Karpas-422 (cell line): ENCODE data around the gene VMA21. TPM values are rescaled to one million over a fixed set of nuclear protein-coding genes. Genes with fewer than 3 reads are reported as not detected.

Experiments
- DNase-seq: peaks from one replicate; pipeline ENCODE4 v3.0.0-alpha.2; 2015
- H2AFZ ChIP-seq: fragments of 200-600 bp; sonication (generic); 2 replicates; pipeline ENCODE4 v1.6.1; 2014; ENCODE audit warnings: antibody characterized with exemption, low read length, mixed read lengths
- H3K27ac ChIP-seq: fragments of 200-600 bp; sonication (generic); 2 replicates; pipeline ENCODE4 v1.5.1; 2014; ENCODE audit warnings: mild to moderate bottlenecking, low read length, moderate library complexity
- H3K27me3 ChIP-seq: fragments of 200-600 bp; sonication (generic); 2 replicates; pipeline ENCODE4 v1.6.1; 2014; ENCODE audit warnings: low read length, mixed read lengths
- H3K36me3 ChIP-seq: fragments of 200-600 bp; sonication (generic); 2 replicates; pipeline ENCODE4 v1.6.1; 2014; ENCODE audit warnings: low read length, mixed read lengths; ENCODE audit not compliant: insufficient read depth
- H3K4me1 ChIP-seq: fragments of 200-600 bp; sonication (generic); 2 replicates; pipeline ENCODE4 v1.6.1; 2014; ENCODE audit warnings: mild to moderate bottlenecking, low read length, mixed read lengths
- H3K4me2 ChIP-seq: fragments of 200-600 bp; sonication (generic); 2 replicates; pipeline ENCODE4 v1.6.1; 2014; ENCODE audit warnings: low read length, low read depth, mild to moderate bottlenecking; ENCODE audit not compliant: poor library complexity, severe bottlenecking
- H3K4me3 ChIP-seq: fragments of 200-600 bp; sonication (generic); 2 replicates; pipeline ENCODE4 v1.5.1; 2014; ENCODE audit warnings: mild to moderate bottlenecking, antibody characterized with exemption, low read length, mixed read lengths
- H3K79me2 ChIP-seq: fragments of 200-600 bp; sonication (generic); 2 replicates; pipeline ENCODE4 v1.6.1; 2014; ENCODE audit warnings: mild to moderate bottlenecking, low read length, mixed read lengths
- H3K9ac ChIP-seq: fragments of 200-600 bp; sonication (generic); 2 replicates; pipeline ENCODE4 v1.6.0; 2014; ENCODE audit warnings: low read length
- H3K9me2 ChIP-seq: fragments of 200-600 bp; sonication (generic), shearing (Covaris generic); replicated peaks from 2 replicates; pipeline ENCODE4 v1.6.0; 2014; ENCODE audit warnings: mild to moderate bottlenecking, low read length, moderate library complexity; ENCODE audit not compliant: insufficient read depth
- H3K9me3 ChIP-seq: fragments of 300-700, 200-600 bp; sonication (generic); 2 replicates; pipeline ENCODE4 v1.6.1; 2014; ENCODE audit warnings: low read length, mixed read lengths
- H4K20me1 ChIP-seq: fragments of 200-600 bp; sonication (generic); 2 replicates; pipeline ENCODE4 v1.6.1; 2014; ENCODE audit warnings: mild to moderate bottlenecking, antibody characterized with exemption, low read length, low read depth; ENCODE audit not compliant: insufficient read depth
- total RNA-seq: library from RNA; depleted of rRNA; stranded (reverse); fragments of >200 nt; shearing (Covaris generic); gene quantifications from 2 replicates; pipeline ENCODE4 v1.2.3, GENCODE V29; 2014; ENCODE audit warnings: low replicate concordance

VMA21 gene
- total RNA-seq, 1 experiment from 2014 or later: 49.8 TPM

DNA sequence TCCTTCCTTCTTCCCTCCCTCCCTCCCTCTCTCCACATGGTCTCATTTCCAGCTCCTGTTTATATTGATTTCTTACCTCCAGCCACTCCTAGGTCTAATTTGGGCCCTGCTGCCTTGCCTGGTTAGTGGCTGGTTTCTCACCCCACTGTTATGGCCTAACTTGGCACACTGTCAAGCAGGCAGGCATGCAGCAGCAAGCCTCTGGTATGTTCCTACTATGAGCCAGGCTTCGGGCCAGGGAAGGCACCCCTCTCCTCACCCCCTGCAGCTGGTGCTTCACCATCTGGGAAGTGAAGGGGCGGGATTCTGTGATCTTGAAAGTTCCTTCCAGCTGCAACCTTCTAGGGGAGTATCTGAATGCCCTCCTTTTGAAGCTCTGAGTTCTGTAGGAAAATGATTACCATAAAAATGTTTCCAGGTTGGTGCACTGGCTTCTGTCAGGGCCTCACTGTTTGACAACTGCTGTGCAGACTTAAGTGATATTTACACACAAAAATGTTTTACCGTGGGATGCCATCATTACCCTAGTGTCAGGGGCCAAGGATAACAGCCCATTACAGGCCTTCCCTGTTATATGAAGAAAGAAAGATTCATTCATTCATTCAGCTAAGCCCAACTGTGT lies 10.1 kb upstream of the VMA21 start:
- no peak overlapping the region for H3K9ac ChIP-seq
- H2AFZ ChIP-seq: no peak overlapping the region
- no peak overlapping the region for H3K4me3 ChIP-seq

GRCh38 chrX:151391722-151392121 lies 5.3 kb upstream of the VMA21 start:
- Histone ChIP-seq H3K9me3 (no peaks in the 10 kb centered on the region), H4K20me1 (no peaks in the 10 kb centered on the region), H3K27ac (no peak overlapping the region), H3K36me3 (no peaks in the 10 kb centered on the region), H3K4me3 (no peak overlapping the region), H3K27me3 (no peaks in the 10 kb centered on the region), H3K9me2 (no peaks in the 10 kb centered on the region; the same call in 1 of the 2 replicates), H3K79me2 (no peaks in the 10 kb centered on the region), H3K4me1 (peaks cover 8% of the 10 kb centered on the region), H3K9ac (no peak overlapping the region), H2AFZ (no peak overlapping the region), H3K4me2 (no peak overlapping the region)
- DNase-seq: no peak

More for the DNA sequence above, 10.1 kb upstream of the VMA21 start:
- Histone ChIP-seq H3K36me3 (no peaks in the 10 kb centered on the region), H3K4me1 (no peaks in the 10 kb centered on the region), H3K79me2 (no peaks in the 10 kb centered on the region), H3K27me3 (no peaks in the 10 kb centered on the region), H3K9me2 (no peaks in the 10 kb centered on the region), H4K20me1 (no peaks in the 10 kb centered on the region), H3K9me3 (no peaks in the 10 kb centered on the region), H3K4me2 (no peak overlapping the region), H3K27ac (no peak overlapping the region)
- DNase-seq: no peak

DNA sequence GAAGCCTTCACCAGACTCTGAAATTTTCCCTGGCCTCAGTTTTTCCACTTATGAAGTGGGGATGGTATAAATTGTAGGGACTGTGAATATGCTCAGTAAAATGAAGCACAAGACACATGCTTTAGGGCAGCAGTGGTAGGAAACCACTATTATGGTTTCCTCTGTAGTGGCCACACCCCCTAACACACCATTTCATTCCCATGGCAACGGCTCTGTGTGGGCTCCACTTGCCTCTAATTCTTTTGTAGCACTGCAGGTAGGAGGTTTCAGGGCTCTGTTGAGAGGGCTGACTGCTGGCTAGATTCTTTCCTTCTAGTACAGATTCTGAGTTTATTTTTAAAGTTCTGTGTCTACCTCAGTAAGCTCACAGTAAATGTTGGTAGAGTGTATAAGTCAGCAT lies 3.5 kb upstream of the VMA21 start:
- no peaks in the 10 kb centered on the region for H3K36me3 ChIP-seq
- DNase-seq: peak; percentile 49
- H3K9me2 ChIP-seq: no peaks in the 10 kb centered on the region; the same call in 1 of the 2 replicates
- H2AFZ ChIP-seq: no peak overlapping the region
- peaks cover 14% of the 10 kb centered on the region for H3K4me1 ChIP-seq
- H3K79me2 ChIP-seq: peaks cover 15% of the 10 kb centered on the region
- no peak overlapping the region for H3K4me2 ChIP-seq
- H3K9me3 ChIP-seq: no peaks in the 10 kb centered on the region
- no peak overlapping the region for H3K4me3 ChIP-seq
- no peaks in the 10 kb centered on the region for H3K27me3 ChIP-seq
- H3K27ac ChIP-seq: no peak overlapping the region
- H3K9ac ChIP-seq: no peak overlapping the region
- H4K20me1 ChIP-seq: no peaks in the 10 kb centered on the region

GRCh38 chrX:151396042-151396824 lies 773 bp upstream of the VMA21 start:
- Histone ChIP-seq H3K36me3 (no peaks in the 10 kb centered on the region), H3K4me3 (peak overlapping the region; percentile 77), H3K9ac (peak overlapping the region; percentile 93), H3K79me2 (peaks cover 42% of the 10 kb centered on the region), H3K4me1 (peaks cover 37% of the 10 kb centered on the region), H3K9me2 (no peaks in the 10 kb centered on the region; the same call in 1 of the 2 replicates), H3K27ac (no peak overlapping the region; the same call in 1 of the 2 replicates), H3K9me3 (no peaks in the 10 kb centered on the region), H2AFZ (0 out of 2 replicates have a peak overlapping the region, but pooled peaks have one; percentile 40), H3K4me2 (peak overlapping the region; percentile 68), H3K27me3 (no peaks in the 10 kb centered on the region), H4K20me1 (peaks cover 11% of the 10 kb centered on the region; the same call in 1 of the 2 replicates)
- peak; percentile 52 for DNase-seq

DNA sequence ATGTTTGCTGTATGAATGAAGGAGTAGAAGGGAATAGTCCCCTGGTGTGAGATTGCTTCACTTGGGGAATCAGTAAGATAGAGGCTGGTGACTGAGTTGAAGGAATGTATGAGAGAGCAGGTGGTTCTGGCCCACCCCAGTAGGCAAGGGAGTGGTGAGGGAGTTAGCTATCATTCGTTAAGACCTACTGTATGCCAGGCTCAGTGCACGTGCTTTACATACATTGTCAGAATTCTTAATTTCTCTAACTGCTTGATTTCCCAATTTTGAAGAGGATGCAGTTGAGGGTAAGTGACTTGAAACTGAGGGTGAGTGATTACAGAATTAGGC lies 700 bp downstream of the VMA21 start:
- peak overlapping the region; percentile 93 for H3K9ac ChIP-seq
- no peak overlapping the region for H2AFZ ChIP-seq
- no peaks in the 10 kb centered on the region; the same call in 1 of the 2 replicates for H3K9me2 ChIP-seq
- no peaks in the 10 kb centered on the region for H3K9me3 ChIP-seq
- H3K4me3 ChIP-seq: peak overlapping the region; percentile 77
- peaks cover 11% of the 10 kb centered on the region; the same call in 1 of the 2 replicates for H4K20me1 ChIP-seq
- peaks cover 37% of the 10 kb centered on the region for H3K4me1 ChIP-seq
- no peaks in the 10 kb centered on the region for H3K27me3 ChIP-seq
- H3K36me3 ChIP-seq: no peaks in the 10 kb centered on the region
- peaks cover 57% of the 10 kb centered on the region for H3K79me2 ChIP-seq
- DNase-seq: peak; percentile 40
- peak overlapping the region; percentile 43; the same call in 1 of the 2 replicates for H3K27ac ChIP-seq
- H3K4me2 ChIP-seq: peak overlapping the region; percentile 59

DNA sequence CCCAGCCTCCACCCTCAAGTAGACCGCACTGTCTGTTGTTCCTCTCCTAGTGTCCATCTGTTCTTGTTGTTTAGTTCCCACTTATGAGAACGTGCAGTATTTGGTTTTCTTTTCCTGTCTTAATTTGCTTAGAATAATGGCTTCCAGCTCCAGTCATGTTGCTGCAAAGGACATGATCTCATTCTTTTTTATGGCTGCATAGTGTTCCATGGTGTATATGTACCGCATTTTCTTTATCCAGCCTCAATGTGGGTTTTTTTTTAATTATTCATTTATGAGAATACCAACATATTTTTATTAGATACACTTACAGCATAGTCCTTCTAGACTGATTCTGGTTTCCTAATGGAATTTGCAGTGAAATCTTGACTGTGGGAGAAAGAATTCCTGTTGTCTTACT lies 1.3 kb downstream of the VMA21 start:
- Histone ChIP-seq H3K27ac (no peak overlapping the region), H3K4me1 (peaks cover 37% of the 10 kb centered on the region), H3K27me3 (no peaks in the 10 kb centered on the region)

DNA sequence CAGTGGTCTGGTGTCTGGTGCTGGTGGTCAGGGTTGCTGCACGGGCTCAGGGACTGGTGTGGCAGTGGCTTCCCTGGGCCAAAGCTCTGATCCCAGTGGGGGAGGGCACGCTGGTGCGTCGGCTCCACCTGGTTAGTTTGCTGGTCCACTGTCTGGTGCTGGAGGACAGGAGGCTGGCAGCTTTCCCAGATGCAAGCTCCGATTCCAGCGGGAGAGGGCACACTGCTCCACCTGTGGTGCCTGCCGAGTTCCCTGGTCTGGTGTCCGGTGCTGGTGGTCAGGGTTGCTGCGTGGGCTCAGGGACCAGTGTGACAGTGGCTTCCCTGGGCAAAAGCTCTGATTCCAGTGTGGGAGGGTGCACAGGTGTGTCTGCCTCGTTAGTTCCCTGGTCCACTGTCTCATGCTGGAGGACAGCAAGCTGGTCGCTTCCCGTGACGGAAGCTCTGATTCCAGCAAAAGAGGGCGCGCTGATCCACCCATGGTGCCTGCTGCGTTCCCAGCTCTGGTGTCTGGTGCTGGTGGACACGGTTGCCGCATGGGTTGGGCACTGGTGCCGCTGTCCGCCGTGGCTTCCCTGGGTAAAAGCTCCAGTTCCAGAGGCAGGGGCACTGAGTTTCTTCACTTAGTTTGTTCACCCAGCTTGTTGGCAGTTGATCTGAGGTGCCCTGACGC lies 5.8 kb downstream of the VMA21 start:
- H3K4me2 ChIP-seq: no peak overlapping the region
- no peaks in the 10 kb centered on the region for H3K27me3 ChIP-seq
- H2AFZ ChIP-seq: no peak overlapping the region
- H3K9me3 ChIP-seq: no peaks in the 10 kb centered on the region
- no peak overlapping the region for H3K4me3 ChIP-seq
- H3K36me3 ChIP-seq: 0 out of 2 replicates have a peak, but pooled peaks cover 3% of the 10 kb centered on the region
- no peak overlapping the region for H3K27ac ChIP-seq
- DNase-seq: no peak
- H3K4me1 ChIP-seq: peaks cover 28% of the 10 kb centered on the region
- H4K20me1 ChIP-seq: peaks cover 11% of the 10 kb centered on the region; the same call in 1 of the 2 replicates
- no peak overlapping the region for H3K9ac ChIP-seq
- no peaks in the 10 kb centered on the region for H3K9me2 ChIP-seq
- H3K79me2 ChIP-seq: peaks cover 69% of the 10 kb centered on the region

More for the DNA sequence above, 1.3 kb downstream of the VMA21 start:
- Histone ChIP-seq H3K79me2 (peaks cover 63% of the 10 kb centered on the region), H3K9me3 (no peaks in the 10 kb centered on the region), H3K4me2 (peak overlapping the region; percentile 59), H3K9ac (peak overlapping the region; percentile 93; the same call in 1 of the 2 replicates), H3K36me3 (no peaks in the 10 kb centered on the region), H3K4me3 (peak overlapping the region; percentile 77), H2AFZ (no peak overlapping the region), H3K9me2 (no peaks in the 10 kb centered on the region; the same call in 1 of the 2 replicates), H4K20me1 (peaks cover 11% of the 10 kb centered on the region; the same call in 1 of the 2 replicates)
- DNase-seq: no peak

DNA sequence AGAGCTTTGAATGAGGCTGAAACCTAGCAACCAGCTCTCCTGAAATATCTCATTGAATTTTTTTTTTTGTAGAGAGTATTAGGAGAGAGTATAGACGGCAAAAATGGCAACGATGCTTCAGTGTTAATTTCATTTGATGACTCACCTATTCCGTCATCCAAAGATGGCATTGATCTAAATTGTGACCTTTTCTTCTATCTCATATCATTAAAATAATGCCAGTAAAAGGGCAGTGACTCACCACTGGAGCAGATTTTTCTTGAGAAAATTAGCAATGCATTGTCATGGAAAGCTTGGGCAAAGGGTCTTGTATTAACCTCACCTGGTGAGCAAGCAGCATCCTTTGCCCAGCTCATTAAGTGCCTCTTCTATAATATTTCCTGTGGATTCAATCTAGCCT lies 19.6 kb downstream of the VMA21 start:
- H3K79me2 ChIP-seq: no peaks in the 10 kb centered on the region
- no peaks in the 10 kb centered on the region for H3K9me3 ChIP-seq
- H2AFZ ChIP-seq: no peak overlapping the region

More for the DNA sequence above, 19.6 kb downstream of the VMA21 start:
- Histone ChIP-seq H3K9ac (no peak overlapping the region), H3K27ac (no peak overlapping the region), H4K20me1 (no peaks in the 10 kb centered on the region), H3K27me3 (no peaks in the 10 kb centered on the region), H3K4me1 (no peaks in the 10 kb centered on the region), H3K36me3 (no peaks in the 10 kb centered on the region), H3K4me3 (no peak overlapping the region), H3K9me2 (no peaks in the 10 kb centered on the region), H3K4me2 (no peak overlapping the region)
- no peak for DNase-seq
